Epithelial cell of esophagus (primary cell): ENCODE data around the gene DLG4.

Source experiments
- DNase-seq: peaks from one replicate; pipeline ENCODE4 v3.0.0; 2010; ENCODE audit warnings: low read depth
- H3K4me3 ChIP-seq: 2 replicates; pipeline ENCODE4 v1.5.1; 2011; ENCODE audit warnings: mild to moderate bottlenecking, low read length, control low read depth
- CTCF ChIP-seq: IDR thresholded peaks from 2 replicates; pipeline ENCODE4 v1.5.1; 2011; ENCODE audit warnings: low read depth, mild to moderate bottlenecking, low read length, control low read depth, inconsistent platforms; ENCODE audit not compliant: insufficient read depth; ENCODE audit errors: missing control alignments

The DLG4 gene

GRCh38 chr17:7141824-7142223 is 77.8 kb downstream of the DLG4 start:
- no peak overlapping the region for H3K4me3 ChIP-seq
- peak; percentile 87 for DNase-seq
- no peak for TF ChIP-seq CTCF

GRCh38 chr17:7139400-7139799 is 80.2 kb downstream of the DLG4 start:
- no peak for DNase-seq
- TF ChIP-seq CTCF: no peak
- no peak overlapping the region for H3K4me3 ChIP-seq

- DNase-seq: peak; percentile 50
- no peak for TF ChIP-seq CTCF
- no peak overlapping the region for H3K4me3 ChIP-seq
Observed at GRCh38 chr17:7138800-7139381, 80.7 kb downstream of the DLG4 start.

GRCh38 chr17:7137171-7137943 is 82.3 kb downstream of the DLG4 start:
- no peak for TF ChIP-seq CTCF
- no peak for DNase-seq
- H3K4me3 ChIP-seq: no peak overlapping the region
